Putamen (tissue), 1 donor: ENCODE results near the gene ELMOD1.
A peak's percentile ranks its signal among the peaks of the same experiment; 100 is the strongest.
"Not testable (repeated sequence)": the region's sequence is repeated elsewhere in the genome, so short reads cannot be mapped to it uniquely, and the experiment has no call there.

Source experiments
- DNase-seq: peaks from one replicate; pipeline ENCODE4 v3.0.0-alpha.2; 2016; ENCODE audit warnings: low spot score

ELMOD1 gene

DNA sequence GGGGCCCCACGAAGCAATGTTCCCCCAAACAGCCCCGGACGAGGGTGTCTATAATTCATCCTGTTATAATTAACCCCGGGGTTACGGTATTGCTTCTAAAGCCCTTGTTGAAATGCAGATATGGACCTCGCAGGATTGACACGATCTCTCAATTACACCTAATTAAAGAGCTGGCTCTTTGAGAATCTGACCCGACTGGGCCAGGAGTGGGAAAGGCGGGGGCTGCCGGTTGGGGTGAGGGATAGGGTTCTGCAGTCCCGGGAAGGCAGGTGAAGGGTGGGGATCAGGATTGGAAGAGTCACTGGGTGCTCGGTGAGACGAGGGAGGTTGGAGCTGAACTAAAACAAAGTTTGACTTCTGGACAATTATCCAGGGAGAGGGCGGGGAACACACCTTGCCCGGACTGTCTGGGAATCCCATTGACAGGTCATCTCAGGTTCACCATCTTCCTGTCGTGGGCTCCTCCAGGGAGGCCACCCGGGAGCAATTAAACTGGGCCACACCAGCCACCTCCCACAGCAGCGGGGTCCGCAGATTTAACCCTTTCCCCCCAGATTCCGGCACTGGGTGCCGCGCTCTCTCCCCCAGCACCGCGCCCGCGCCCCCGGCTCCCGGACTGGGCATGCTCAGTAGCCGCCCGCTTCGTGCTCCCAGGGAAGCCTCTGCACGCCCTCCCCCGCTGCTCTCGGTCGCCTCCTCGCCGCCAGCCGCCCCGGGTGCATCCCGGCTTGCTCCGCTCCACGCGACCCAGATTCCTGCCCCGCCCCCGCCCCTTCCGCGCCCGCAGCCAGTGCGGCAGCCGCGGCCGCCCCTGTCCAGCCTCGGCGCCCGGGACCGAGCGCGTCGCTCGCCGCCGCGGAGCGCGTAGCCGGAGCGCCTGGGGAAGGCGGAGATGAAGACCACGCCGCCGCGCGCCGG, at the start of gene ELMOD1:
TSS of gene ELMOD1 (plus strand) at position 688 of the 918 bp plus-strand sequence. CDS start 27,043 bp downstream, outside the sequence.
- DNase-seq = no peak

DNA sequence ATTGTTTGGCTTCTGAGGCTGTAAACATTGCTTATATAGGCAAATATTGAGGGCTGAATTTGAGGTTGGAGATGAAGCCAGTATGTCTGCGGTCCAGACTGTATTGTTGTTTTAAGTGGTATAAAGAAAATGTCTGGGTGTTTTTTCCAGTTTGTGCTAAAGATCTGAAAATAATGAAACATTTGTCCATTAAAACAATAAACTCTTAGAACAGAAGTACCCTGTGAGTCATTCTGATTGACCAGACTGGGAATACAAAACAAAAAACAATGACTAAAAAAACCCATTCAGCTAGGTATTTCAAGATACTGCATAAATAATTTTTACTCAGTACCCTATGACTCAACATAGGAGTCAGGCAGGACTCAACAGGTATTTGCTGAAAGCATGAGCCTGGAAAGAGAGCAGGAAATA, 45.8 kb upstream of the ELMOD1 start:
- DNase-seq = no peak

DNA sequence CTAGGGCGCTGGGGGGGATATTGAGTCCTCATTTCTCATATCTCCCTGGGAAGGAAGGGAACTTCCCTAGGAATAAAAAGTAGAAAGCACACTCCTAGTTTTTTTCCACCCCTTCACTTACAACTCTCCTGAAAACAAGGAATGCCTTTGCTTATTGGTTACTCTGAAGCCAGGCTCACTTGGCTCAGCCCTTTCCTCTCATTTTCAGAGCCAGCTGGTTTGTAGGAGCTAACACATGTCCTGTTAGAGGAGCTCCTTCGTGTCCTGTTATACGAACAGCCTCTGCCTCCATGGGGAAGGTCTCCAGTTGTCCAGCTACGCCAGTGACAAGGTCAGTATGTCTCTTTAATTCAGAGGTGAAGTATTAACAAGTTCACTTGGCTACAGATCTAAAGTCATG, 43.0 kb upstream of the ELMOD1 start:
- DNase-seq = no peak

DNA sequence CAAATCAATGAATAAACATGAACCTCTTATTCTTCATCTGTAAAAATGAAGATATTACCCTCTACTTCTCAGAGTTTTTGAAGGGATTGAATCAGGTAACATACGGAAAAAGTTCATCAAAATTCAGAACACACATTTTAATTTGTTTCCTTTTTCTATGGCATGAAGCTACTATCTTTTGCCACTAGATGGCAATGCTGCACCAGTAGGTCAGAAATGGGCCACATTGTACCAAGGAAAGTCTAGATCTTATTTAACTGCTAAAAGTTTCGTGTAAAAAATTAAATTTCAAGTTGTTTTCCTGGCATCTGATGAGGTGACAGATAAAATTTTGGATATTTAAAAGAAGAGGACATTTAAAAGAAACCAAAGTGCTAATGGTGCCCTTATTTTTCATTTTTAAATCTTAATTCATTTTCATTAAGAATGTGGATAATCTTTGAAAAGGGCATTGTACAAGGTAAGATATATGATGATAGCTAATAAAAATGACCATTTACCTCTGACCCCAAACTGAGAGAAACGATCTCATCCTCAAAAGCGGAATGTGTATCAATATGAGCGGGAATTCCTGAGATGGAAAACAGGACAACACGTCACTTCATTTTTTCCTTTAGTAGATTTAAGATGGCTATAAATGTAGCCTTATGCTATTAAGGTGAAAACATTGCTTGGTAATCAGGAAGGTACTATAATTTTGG, 41.5 kb upstream of the ELMOD1 start:
- DNase-seq = no peak

DNA sequence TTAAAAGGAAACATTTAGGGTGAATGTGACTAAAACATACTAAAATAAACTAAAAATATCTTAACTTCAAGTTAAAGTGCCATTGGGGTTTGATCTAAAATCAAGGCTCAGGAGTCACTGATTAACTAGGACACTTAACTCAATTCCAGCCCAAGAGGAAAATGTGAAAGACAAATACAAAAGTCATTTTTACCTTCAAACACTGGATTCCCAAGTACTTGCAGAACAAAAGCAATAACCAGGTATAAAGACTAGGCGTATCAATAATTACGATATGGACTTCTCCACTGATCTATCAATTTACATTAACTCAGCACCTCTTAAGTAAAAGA, 41.0 kb upstream of the ELMOD1 start:
- DNase-seq = no peak

DNA sequence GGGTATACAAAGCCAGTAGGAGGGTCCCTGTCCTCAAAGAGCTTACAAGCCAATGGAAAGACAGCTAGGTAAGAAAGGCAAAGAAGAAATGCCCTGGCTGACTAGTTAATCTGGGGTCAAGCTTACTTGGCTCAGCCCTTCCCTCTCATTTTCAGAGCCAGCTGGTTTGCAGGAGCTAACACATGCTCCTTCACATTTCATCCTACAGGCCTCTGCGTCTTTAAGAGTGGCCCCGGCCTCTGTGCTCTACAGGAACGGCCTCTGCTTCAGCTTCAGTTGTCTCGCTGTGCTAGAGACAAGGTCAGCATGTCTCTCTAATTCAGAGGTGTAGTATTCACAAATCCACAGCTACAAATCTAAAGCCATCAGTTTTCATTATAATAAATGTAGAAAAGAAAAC, 40.6 kb upstream of the ELMOD1 start:
- DNase-seq = no peak

DNA sequence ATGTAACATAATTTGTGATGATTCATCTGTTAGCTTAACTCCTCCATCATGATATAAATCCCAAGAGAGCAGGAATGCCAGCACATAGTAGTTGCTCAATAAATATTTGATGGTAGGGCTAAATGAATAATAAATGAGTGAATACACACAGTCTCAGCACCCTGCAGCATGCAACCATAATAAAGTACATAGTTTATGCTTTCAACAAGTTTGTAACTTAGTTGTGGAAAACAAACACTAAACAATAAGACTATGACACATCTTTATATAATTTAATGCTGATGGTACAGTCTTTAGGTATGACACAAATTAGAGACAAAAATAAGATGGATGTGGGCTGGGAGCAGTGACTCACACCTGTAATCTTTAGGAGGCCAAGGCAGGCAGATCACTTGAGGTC, 29.3 kb upstream of the ELMOD1 start:
- DNase-seq = no peak

DNA sequence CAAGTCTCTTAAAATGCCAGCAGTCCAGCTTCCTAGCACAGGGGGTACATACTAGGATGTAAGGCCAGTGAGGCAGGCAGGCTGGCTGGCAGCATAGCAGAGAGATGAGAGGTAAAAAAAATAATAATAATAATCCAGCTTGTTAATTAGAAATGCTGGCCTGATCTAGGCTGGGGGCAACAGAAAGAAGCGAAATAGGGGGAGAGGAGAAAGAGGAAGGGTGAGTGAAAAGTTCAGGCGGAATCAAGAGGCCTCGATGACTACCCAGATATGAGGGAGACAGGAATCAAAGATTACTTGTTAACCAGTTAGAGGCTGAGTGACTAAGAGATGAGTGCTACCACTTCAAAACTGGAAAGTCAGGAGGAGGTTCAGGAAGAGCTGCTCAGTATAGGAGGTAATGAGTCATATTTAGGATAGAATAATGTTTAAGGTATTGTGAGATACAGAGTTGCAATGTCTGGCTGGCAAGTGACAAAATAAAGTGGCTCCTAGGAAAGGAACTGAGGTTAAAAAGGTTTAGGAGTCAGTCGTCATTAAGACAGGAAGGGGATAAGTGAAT, 28.2 kb upstream of the ELMOD1 start:
- DNase-seq = no peak

DNA sequence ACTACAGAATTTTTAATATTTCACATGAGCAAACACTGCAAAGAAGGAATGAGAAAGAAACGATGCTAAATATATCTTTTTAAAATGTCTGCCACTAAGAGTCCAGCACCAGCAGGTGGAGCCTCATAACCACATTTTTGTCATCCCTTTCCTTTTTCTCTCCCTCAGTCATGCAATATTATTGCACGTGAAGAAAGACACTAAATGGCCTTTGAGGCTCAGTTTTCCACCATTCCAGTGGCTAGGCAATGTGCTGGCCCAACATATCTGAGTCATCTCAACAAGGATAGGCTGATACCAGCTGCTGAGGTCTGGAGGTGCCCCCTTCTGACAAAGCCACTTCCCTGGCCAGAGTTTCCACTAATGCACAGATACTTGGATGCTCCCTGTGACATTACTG, 27.2 kb upstream of the ELMOD1 start:
- DNase-seq = no peak

DNA sequence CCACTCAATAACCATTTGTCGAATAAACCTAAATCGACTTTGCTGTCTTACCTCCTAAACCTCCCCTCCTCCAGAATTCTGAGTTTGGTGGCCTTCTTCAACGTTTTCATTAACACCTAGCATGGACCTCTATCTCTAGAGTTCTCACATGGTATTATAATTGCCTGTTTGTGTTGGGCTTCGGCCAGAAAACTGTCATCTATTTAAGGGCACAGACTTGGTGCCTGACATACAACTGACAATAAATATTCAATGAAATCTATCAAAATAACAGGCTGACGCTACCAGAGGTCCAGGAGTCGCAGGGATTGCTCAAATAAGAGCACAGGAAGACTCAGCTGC, 26.1 kb upstream of the ELMOD1 start:
- DNase-seq = no peak

DNA sequence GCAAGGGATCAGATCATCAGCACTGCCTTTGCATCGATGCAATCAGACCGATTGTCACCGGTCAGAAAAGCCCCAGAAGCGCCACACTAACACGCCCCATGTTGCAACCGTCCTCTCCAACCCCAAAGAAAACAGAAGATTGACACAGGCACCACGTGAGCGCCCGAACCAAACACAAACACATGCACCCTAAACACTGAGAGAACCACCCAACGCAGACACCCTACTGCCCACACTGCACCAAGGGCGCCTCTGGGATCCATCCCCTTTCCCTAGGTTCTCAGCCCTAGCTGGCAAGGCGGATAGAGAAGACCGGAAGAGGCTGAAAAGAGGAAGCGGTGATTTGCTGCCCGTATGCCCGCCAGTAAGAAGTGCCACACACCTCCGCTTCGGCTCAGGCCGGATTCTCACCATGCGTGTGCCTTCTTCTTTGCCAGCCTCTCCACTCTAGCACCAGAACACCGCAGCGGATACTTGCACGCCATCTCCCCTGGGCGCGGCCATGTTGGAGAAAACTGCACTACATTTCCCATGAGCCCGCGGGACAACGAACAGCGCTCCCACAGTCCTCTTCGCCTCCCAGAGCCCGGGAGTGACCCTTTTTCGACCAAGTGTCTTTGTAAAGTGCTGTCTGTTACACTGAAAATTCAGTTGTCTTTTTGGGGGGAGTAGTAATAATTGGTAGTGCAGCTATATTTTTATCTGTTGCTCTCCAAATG, 25.6 kb upstream of the ELMOD1 start, which contains the start of gene ALKBH8:
TSS of gene ALKBH8 (minus strand) at position 517 of the 719 bp plus-strand sequence. CDS start 4,842 bp downstream, outside the sequence.
- DNase-seq = peak; percentile 85

DNA sequence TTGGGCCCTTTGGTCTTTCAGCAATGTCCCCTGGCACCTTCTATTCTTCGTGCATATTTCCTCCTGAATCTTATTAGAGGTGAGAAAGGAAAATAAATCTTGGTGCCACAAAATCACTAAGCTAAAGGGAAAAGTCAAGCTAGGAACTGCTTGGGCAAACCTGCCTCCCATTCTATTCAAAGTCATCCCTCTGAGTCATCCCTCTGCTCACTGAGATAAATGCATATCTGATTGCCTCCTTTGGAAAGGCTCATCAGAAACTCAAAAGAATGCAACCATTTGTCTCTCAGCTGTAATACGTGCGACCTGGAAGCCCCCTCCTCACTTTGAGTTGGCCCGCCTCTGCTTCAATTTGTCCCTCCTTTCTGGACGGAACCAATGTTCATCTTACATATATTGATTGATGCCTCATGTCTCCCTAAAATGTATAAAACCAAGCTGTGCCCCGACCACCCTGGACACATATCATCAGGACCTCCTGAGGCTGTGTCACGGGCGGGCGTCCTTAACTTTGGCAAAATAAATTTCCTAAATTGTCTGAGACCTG, 24.9 kb upstream of the ELMOD1 start:
- not testable (repeated sequence) for DNase-seq

DNA sequence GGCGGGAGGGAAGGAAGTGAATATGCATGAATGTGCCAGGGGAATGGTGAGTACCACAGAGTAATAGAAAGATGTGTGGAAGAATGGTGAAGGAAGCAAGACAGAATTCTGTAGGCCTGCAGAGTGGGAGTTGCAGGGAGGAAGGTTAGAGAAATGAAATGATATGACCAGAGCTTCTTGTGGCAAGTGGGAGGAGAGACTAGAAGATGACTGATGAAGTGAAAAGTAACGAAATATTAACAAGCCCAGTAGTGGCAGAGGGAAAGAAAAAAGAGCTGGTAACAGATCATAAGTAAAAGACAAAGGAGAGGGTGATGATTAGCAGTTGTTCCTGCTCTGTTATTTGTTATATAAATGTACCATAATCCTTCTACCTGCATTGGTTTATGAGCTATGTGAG, 24.4 kb upstream of the ELMOD1 start:
- no peak for DNase-seq

DNA sequence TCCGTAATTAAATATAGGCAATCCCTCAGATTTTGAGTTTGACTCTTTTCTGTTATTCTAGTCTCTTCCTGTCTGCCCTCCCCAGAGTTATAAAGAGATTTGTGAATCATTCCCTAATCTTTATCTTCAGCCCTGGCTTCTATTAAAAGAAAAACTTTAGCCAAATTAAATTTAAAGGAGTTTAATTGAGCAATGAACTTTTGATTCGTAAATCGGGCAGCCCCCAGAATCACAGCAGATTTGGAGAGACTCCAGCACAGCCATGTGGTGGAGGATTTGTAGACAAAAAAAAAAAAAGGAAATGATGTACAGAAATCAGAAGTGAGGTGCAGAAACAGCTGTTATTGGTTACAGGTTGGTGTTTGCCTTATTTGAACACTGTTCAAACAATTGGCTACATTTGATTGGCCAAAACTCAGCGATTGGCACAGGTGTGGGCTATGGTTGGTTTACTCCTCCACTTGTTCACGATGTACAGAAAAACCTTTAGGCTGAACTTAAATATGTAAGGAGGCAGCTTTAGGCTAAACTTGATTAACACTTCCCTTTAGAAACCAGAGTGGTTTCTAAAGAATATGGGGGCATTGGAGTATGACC, 23.1 kb upstream of the ELMOD1 start:
- no peak for DNase-seq

DNA sequence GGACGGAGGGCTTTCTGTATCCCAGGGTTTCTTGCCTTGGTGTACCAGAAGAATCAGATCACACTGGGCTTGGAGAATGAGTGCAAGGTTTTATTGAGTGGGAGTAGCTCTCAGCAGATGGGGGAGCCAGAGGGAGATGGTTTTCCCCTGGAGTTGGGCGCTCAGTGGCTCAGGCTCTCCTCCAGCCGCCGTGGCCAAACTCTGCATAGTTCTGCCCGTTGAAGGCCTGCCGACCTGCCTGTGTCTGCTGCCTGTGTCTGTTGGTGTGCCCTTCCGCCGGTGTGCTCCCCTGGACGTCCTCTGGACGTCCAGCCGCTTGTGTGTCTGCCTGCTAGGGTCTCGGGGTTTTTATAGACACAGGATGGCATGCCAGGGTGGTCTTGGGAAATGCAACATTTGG, 20.9 kb upstream of the ELMOD1 start:
- no peak for DNase-seq

DNA sequence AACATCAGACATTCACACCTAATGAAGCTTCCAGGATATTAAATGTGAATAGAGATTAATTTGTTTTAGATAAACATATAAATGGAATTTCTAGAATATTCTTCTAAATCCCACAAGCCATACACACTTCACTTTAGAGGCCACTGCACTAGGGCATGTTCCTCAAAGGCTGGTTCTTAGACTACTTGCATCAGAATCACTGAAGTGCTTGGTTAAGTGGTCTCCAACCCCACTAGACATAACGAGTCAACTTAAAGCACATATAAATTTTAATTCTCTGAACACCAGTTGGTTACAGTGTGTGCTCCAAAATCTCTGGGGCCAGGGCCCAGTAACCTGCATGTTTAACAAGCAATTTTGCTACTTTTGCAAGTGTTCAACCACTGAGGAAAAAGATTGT, 17.5 kb upstream of the ELMOD1 start:
- DNase-seq = no peak

DNA sequence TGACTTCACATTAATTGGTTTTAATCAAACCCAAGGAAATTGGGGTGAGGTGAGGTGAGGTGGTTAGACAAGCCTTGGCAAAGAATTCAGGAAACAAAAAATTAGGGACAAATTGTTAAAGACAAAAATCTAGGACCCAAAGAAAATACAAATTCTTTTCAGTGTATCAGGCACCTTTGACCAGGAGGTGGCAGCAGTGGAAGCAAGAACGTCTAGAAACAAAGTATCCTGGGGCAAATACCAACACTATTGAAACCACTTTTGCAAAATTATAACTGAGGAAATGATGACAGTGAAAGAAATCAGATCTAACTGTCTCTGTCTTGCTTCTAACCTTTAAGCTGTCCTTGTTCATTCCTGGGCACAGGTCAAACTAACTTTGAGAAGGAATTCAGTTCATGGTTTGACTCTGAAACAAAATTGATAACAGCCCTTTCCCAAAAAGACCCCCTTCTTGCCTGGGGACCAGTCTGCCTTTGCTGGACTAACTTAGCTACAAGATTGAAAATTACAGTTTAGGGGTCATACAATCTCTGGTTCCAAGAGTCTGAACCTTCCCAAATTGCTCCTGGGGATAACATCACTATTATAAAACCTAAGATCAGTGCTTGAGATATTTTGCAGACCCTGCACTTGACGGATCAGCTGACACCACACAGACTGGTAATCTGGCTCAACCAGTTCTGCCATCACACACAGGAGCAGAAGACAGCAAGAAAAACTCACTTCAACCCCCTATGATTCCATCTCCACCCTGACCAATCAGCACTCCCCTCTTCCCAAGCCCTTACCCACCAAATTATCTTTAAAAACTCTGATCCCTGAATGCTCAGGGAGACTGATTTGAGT, 14.2 kb upstream of the ELMOD1 start:
- DNase-seq = not testable (repeated sequence)

DNA sequence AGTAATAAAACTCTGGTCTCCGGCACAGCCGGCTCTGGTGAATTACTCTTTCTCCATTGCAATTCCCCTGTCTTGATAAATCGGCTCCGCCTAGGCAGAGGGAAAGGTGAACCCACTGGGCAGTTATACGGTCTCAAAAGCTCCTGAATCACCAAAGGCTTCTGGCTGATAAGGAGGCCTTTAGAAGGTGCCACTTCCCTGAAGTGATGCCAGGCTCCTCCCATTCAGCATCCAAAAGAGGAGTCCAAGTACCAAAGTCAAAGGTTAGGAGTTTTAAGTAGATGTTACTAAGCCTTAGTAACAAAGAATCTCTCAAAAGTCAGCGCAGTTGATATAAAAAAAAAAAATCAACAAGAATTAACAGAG, 13.6 kb upstream of the ELMOD1 start:
- no peak for DNase-seq

DNA sequence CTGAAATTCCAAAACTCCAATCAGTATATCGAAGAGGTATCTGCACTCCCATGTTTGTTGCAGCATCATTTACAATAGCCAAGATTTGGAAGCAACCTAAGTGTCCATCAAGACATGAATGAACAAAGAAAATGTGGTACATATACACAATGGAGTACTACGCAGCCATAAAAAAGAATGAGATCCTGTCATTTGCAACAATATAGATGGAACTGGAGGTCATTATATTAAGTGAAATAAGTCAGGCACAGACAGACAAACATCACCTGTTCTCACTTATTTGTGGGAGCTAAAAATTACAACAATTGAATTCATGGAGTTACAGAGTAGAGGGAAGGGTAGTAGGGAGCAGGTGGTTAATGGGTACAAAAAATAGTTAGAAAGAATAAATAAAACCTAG, 11.8 kb upstream of the ELMOD1 start:
- not testable (repeated sequence) for DNase-seq

DNA sequence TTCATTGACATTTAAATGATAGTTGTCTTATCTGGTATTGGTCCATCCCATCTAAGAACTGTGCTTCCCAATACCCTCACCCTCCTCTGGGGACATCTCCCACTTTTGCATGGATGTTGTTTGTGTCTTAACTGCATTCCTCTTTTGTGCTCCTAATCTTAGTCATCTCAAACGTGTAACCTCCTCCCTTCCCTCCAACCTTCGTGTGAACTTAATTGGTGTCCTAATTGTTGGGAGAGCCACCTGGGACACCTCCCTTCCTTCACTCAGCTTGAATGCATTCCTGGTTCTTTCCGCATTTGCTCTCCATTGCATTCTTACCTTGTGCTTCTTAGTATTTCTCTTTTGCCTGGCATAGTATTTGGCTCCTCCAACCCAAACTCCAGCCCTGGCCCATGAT, 9.8 kb upstream of the ELMOD1 start:
- DNase-seq = no peak
